KBM-7 (cell line): ENCODE measurements around the gene DOK1.
A peak's percentile ranks its signal among the peaks of the same experiment; 100 is the strongest.

Source experiments
- DNase-seq: peaks from one replicate; pipeline ENCODE4 v3.0.0-alpha.2; 2015
- in situ Hi-C: fragments of 300-500 bp; cut with MboI; formaldehyde crosslinking; loops from 2 replicates; pipeline ENCODE4 v1.14.3; 2020; ENCODE audit warnings: low sequenced_read_pairs, low pct_unique_long_range_greater_than_20kb, mixed read lengths

Gene DOK1

GRCh38 chr2:74524955-74525716, 29.4 kb upstream of the DOK1 start:
- in situ Hi-C loops = no loop called here
- no peak for DNase-seq

GRCh38 chr2:74525717-74526648, 28.5 kb upstream of the DOK1 start, which contains the start of gene DQX1:
Gene DQX1 (minus strand): TSS chr2:74526231. CDS start chr2:74525729, 502 bp downstream.
- DNase-seq = peak; percentile 84
- in situ Hi-C loops = no loop called here

- in situ Hi-C loops = no loop called here
Observed at GRCh38 chr2:74526649-74527230, 27.8 kb upstream of the DOK1 start.

GRCh38 chr2:74527741-74528140, 26.8 kb upstream of the DOK1 start:
- DNase-seq = no peak
- in situ Hi-C loops = no loop called here

More at GRCh38 chr2:74526649-74527230, 27.8 kb upstream of the DOK1 start:
- DNase-seq = no peak

- in situ Hi-C loops = no loop called here
- DNase-seq = no peak
Observed at GRCh38 chr2:74528600-74529356, 25.7 kb upstream of the DOK1 start.

- peak; percentile 97 for DNase-seq
- in situ Hi-C loops = no loop called here
Observed at GRCh38 chr2:74529357-74530238, 24.9 kb upstream of the DOK1 start, which contains the start of the genes AUP1 and HTRA2. Gene AUP1 (minus strand): TSS chr2:74529706. CDS start chr2:74529629, 77 bp downstream. Gene HTRA2 (plus strand): TSS chr2:74529933. CDS start chr2:74530007, 74 bp downstream.

GRCh38 chr2:74530239-74531187, 24.0 kb upstream of the DOK1 start:
- in situ Hi-C loops = no loop called here
- DNase-seq = peak; percentile 45

- in situ Hi-C loops = no loop called here
- no peak for DNase-seq
Observed at GRCh38 chr2:74531666-74532065, 22.9 kb upstream of the DOK1 start.

- in situ Hi-C loops = no loop called here
- peak; percentile 41 for DNase-seq
Observed at GRCh38 chr2:74532222-74532621, 22.3 kb upstream of the DOK1 start.

- in situ Hi-C loops = no loop called here
- DNase-seq = no peak
Observed at GRCh38 chr2:74533464-74533863, 21.1 kb upstream of the DOK1 start.

GRCh38 chr2:74534411-74534810, 20.1 kb upstream of the DOK1 start:
- DNase-seq = no peak
- in situ Hi-C loops = no loop called here

- no peak for DNase-seq
- in situ Hi-C loops = no loop called here
Observed at GRCh38 chr2:74535440-74535965, 19.0 kb upstream of the DOK1 start.

GRCh38 chr2:74536166-74536950, 18.2 kb upstream of the DOK1 start:
- in situ Hi-C loops = no loop called here
- no peak for DNase-seq

- no peak for DNase-seq
- in situ Hi-C loops = no loop called here
Observed at GRCh38 chr2:74537140-74537539, 17.4 kb upstream of the DOK1 start.

- in situ Hi-C loops = no loop called here
- peak; percentile 60 for DNase-seq
Observed at GRCh38 chr2:74538881-74539339, 15.6 kb upstream of the DOK1 start.

GRCh38 chr2:74540291-74540690, 14.2 kb upstream of the DOK1 start:
- no peak for DNase-seq
- in situ Hi-C loops = no loop called here
